Thyroid gland (tissue), 4 donors: ENCODE measurements around the gene EIF3L. TPM values are rescaled to one million over a fixed set of nuclear protein-coding genes. Genes with fewer than 3 reads are reported as not detected.

Experiments
- DNase-seq, 2 donors: peaks; one replicate each; pipeline ENCODE4 v3.0.0-alpha.2; 2019
- H3K27ac ChIP-seq, 3 donors: fragments of 200-600 bp; sonication (generic); 1 replicate in 2 of 3; 2 replicates in 1 of 3; pipeline ENCODE4 v1.5.1; 2016 to 2019; ENCODE audit warnings: mild to moderate bottlenecking in 1 of 3, moderate library complexity in 1 of 3
- H3K27me3 ChIP-seq: fragments of 200-600 bp; sonication (generic); one replicate; pipeline ENCODE4 v1.5.1; 2019
- H3K36me3 ChIP-seq, 2 donors: fragments of 200-600 bp; sonication (generic); one replicate each; pipeline ENCODE4 v1.5.1; 2016 to 2019
- H3K4me1 ChIP-seq, 2 donors: fragments of 200-600 bp; sonication (generic); one replicate each; pipeline ENCODE4 v1.5.1; 2017 to 2019
- H3K4me3 ChIP-seq, 3 donors: fragments of 200-600 bp; sonication (generic); replicated peaks in 1 of 3; 1 replicate in 2 of 3; 2 replicates in 1 of 3; pipeline ENCODE4 v1.5.1; 2016; ENCODE audit warnings: mild to moderate bottlenecking in 1 of 3
- H3K9me3 ChIP-seq: fragments of 200-600 bp; sonication (generic); one replicate; pipeline ENCODE4 v1.5.1; 2017
- POLR2A ChIP-seq, 2 donors: fragments of 450-650 bp; IDR thresholded peaks; one replicate each; pipeline ENCODE4 v1.6.1; 2017; ENCODE audit warnings: antibody characterized with exemption in 2 of 2, mild to moderate bottlenecking in 2 of 2, moderate library complexity in 1 of 2
- WGBS, 2 donors: methylation state at CpG; one replicate each; pipeline ENCODE4 v1.1.5; 2017; 5-methylcytosine and 5-hydroxymethylcytosine counted together
- intact Hi-C: fragments of 100-400 bp; cut with DNase I; formaldehyde crosslinking; loops from one replicate; pipeline ENCODE4 v1.15.1; 2023
- total RNA-seq, 4 donors: library from RNA; depleted of rRNA; stranded (reverse); fragments of >200 nt; gene quantifications; one replicate each; pipeline ENCODE4 v1.2.3, GENCODE V29; 2016
- TF ChIP-seq, protein P1 (sequence below), 6 experiments: fragments of 200-600 bp in 3 of 6; fragments of 450-650 bp in 3 of 6; sonication (generic) in 3 of 6; IDR thresholded peaks; one replicate each; pipeline ENCODE4 v1.5.1; 2016 to 2019; ENCODE audit warnings: antibody characterized with exemption in 6 of 6, mild to moderate bottlenecking in 2 of 6, inconsistent platforms in 1 of 6, moderate library complexity in 1 of 6

The EIF3L gene
- total RNA-seq, 4 donors from 2014 or later: 423 to 557 (median 455) TPM

DNA sequence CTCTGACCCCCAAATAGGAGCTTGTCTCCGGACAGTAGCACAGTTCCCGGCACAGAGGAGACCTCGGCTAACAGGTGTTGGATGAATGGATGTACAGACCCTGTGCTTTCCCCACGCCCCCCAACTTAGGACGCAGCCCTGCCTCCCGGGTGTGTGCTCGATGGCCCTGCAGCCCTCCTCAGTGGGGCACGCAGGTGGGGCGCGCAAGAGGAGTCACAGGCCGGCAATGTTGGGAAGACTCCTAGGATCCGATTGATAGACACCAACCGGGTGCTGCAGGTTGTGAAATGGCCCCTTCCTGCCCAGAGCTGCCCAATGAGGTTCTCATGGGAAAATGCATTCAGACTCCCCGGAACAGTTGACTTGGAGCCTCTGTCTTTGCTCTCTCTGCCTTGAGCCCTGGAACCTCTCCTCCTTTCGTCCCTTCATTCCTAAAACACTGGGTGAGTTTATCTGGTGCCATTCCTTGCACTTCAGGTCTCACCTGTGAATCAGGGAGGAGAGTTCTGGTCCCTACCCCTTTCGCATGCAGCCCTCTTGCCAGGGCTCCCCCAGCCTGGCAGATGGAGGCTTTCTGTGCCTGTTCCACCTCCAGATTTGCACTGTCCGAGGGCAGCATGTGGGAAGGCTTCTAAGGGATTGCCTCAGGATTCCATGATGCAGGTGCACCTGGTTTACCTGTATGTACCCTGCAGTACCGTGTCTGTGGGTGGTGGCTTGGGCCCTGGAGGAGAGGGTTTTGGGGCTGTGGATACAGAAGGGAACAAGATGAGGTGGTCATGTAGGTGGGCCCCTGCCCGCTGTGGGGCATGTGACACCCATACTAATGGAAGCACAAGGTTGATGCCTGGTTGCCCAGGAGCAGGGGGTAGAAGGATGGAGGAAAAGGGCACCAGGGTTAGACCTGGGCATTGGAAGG lies 58.1 kb downstream of the EIF3L start:
- Histone ChIP-seq H3K4me3 (peak overlapping the region in 2 of 3 donors; percentile 65 to 69), H3K9me3 (no peaks in the 10 kb centered on the region), H3K27me3 (no peaks in the 10 kb centered on the region), H3K4me1 (peaks cover 21 to 32% of the 10 kb centered on the region in 2 donors), H3K27ac (peak overlapping the region; percentile 53 to 79 (median 56)), H3K36me3 (no peaks in the 10 kb centered on the region)
- WGBS, 2 donors: 35 to 37% methylated on average over 12 to 16 of the region's 19 CpGs
- TF ChIP-seq POLR2A (IDR thresholded peaks at IDR 0.05): no peak
- TF ChIP-seq, protein P1, sequence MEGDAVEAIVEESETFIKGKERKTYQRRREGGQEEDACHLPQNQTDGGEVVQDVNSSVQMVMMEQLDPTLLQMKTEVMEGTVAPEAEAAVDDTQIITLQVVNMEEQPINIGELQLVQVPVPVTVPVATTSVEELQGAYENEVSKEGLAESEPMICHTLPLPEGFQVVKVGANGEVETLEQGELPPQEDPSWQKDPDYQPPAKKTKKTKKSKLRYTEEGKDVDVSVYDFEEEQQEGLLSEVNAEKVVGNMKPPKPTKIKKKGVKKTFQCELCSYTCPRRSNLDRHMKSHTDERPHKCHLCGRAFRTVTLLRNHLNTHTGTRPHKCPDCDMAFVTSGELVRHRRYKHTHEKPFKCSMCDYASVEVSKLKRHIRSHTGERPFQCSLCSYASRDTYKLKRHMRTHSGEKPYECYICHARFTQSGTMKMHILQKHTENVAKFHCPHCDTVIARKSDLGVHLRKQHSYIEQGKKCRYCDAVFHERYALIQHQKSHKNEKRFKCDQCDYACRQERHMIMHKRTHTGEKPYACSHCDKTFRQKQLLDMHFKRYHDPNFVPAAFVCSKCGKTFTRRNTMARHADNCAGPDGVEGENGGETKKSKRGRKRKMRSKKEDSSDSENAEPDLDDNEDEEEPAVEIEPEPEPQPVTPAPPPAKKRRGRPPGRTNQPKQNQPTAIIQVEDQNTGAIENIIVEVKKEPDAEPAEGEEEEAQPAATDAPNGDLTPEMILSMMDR (IDR thresholded peaks at IDR 0.05): no peak
- peak in 1 of 2 donors; percentile 8 for DNase-seq
- intact Hi-C loops: no loop called here

DNA sequence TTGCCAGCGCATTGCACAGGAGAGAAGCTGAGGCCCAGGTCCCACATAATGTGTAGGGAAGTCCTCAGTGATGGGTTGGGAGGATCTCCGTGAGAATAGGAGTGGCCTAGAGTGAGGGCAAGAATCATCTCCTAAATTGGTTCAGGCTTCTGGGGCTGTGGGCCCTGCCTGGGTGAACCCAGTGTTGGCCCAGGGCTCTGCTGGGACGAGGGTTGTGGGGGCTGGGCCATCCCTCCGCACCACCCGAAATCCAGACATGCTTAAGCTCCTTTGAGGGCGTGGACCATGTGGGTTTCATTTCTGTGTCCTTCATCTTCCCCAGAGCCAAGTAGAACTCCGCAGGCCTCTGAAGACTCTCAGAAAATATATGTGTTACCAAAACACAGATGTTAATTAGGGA lies 60.5 kb downstream of the EIF3L start:
- Histone ChIP-seq H3K27ac (no peak overlapping the region), H3K4me3 (no peak overlapping the region), H3K4me1 (peaks cover 21 to 29% of the 10 kb centered on the region in 2 donors), H3K36me3 (peaks cover 7 to 16% of the 10 kb centered on the region in 2 donors), H3K9me3 (no peaks in the 10 kb centered on the region), H3K27me3 (no peaks in the 10 kb centered on the region)
- no peak for DNase-seq
- 87 to 89% methylated on average over 6 to 7 of the region's 7 CpGs for WGBS, 2 donors
- TF ChIP-seq, protein P1 (IDR thresholded peaks at IDR 0.05): no peak
- no peak for TF ChIP-seq POLR2A (IDR thresholded peaks at IDR 0.05)
- intact Hi-C loops: no loop called here

DNA sequence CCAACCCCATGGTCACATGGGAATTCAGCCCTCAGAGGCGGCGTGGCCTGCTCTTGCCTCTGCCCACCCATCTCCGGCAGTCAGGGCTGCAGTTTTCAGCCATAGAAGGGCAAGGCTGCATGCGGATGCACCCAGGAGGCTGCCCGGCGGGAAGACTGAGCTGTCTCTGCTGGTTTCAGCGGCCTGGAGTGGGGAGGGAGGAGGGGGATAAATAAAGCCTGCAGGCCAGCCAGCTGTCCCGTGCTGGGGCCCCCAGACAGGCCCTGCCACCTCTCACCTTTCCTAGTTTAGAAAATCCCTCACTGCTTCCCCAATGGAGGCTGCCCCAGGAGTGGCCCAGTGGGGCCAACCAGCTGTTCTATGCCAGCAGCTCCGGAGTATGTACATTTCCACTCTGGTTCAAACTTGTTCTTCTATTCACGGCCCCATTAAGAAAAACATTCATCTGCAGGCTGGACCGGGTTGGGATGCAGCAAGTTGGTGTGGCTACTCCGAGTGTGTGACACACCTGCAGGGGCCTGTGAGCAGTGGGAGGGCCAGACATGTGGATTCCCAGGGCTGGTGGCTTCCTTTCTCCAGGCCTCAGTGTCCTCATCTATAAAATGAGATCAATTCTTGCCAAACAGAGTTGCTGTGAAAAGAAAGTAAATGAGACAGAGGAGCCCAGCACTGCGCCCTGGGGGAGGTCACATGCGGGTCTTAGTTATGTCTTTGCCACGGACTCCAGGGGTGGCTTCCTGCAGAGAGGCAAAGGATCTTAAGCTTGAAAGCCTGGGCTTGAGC lies 61.9 kb downstream of the EIF3L start:
- no peaks in the 10 kb centered on the region for H3K9me3 ChIP-seq
- DNase-seq: peak; percentile 16 to 48
- intact Hi-C loops: no loop called here
- H3K27ac ChIP-seq: peak overlapping the region in 2 of 3 donors; percentile 12 to 18
- peaks cover 18 to 19% of the 10 kb centered on the region in 2 donors for H3K4me1 ChIP-seq
- H3K27me3 ChIP-seq: no peaks in the 10 kb centered on the region
- TF ChIP-seq POLR2A (IDR thresholded peaks at IDR 0.05): no peak
- TF ChIP-seq, protein P1 (IDR thresholded peaks at IDR 0.05): no peak
- peaks cover 9 to 23% of the 10 kb centered on the region in 2 donors for H3K36me3 ChIP-seq
- no peak overlapping the region for H3K4me3 ChIP-seq
- WGBS, 2 donors: 55 to 62% methylated on average over 11 to 12 of the region's 15 CpGs

DNA sequence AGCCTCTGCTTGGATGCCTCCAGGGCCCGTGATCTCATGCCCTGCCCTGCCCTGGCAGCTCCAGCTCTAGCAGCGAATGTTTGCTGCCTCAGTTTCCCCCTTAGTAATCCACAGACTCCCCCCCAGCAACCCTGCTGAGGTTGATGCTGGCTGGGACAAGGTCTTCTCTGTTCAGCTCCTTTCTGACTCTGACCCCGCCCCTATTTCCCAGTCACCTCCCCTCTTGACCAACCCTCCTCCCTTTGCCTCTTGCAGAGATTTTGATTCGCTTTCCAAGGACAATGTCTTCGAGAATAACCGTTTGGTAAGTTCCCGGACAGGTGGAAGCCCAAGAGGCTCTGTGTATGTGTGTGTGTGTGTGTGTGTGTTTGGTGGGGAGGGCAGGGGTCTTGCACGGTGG lies 62.5 kb downstream of the EIF3L start:
- DNase-seq: no peak
- Histone ChIP-seq H3K27ac (no peak overlapping the region), H3K27me3 (no peaks in the 10 kb centered on the region), H3K4me1 (peaks cover 17 to 19% of the 10 kb centered on the region in 2 donors), H3K9me3 (no peaks in the 10 kb centered on the region), H3K4me3 (no peak overlapping the region), H3K36me3 (peaks cover 15 to 23% of the 10 kb centered on the region in 2 donors)
- WGBS, 2 donors: 84% methylated on average over 6 to 8 of the region's 8 CpGs
- TF ChIP-seq, protein P1 (IDR thresholded peaks at IDR 0.05): no peak
- TF ChIP-seq POLR2A (IDR thresholded peaks at IDR 0.05): no peak
- intact Hi-C loops: no loop called here
